Activated naive CD4-positive, alpha-beta T cell (primary cell): ENCODE results near the gene PDCD11.

Experiments
- DNase-seq, 4 experiments: peaks; one replicate each; lab custom pipeline; 2025; lab: John Stamatoyannopoulos, UW

Gene PDCD11

GRCh38 chr10:103417601-103418000, 21.2 kb downstream of the PDCD11 start:
- DNase-seq, result no peak

- no peak for DNase-seq
Observed at GRCh38 chr10:103419101-103419500, 22.7 kb downstream of the PDCD11 start.

DNA sequence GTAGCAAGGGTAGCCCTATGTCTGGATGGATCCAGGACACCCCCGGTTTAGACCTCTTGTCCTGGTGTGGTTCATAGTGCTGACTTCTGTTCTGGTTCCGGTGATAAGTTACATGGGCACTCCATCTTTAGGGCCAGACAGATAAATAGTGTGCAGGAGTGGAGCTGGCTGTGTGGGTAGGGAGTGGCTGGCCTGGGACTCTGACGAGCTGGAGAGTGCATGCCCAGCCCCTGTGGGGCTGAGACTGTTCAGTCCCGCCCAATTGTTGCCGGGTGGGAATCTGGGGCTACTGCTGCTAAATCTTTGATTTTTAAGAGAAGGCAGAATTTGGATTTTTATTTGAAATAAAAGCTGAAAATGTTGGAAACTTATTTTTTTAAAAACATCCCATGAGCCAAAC, 27.3 kb downstream of the PDCD11 start:
- DNase-seq, result no peak

DNA sequence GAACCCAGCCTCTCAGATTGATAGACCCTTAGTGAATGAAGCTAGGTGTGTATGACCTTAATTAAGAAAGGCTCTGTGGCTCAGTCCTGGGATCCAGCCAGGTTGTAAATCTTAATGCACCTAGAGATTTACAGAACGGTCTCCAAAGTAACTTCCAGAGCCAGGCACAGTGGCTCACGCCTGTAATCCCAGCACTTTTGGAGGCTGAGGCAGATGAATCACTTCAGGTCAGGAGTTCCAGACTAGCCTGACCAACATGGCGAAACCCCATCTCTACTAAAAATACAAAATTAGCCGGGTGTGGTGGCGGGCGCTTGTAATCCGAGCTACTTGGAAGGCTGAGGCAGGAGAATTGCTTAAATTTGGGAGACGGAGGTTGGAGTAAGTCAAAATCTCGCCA, 31.4 kb downstream of the PDCD11 start:
- DNase-seq, result no peak

DNA sequence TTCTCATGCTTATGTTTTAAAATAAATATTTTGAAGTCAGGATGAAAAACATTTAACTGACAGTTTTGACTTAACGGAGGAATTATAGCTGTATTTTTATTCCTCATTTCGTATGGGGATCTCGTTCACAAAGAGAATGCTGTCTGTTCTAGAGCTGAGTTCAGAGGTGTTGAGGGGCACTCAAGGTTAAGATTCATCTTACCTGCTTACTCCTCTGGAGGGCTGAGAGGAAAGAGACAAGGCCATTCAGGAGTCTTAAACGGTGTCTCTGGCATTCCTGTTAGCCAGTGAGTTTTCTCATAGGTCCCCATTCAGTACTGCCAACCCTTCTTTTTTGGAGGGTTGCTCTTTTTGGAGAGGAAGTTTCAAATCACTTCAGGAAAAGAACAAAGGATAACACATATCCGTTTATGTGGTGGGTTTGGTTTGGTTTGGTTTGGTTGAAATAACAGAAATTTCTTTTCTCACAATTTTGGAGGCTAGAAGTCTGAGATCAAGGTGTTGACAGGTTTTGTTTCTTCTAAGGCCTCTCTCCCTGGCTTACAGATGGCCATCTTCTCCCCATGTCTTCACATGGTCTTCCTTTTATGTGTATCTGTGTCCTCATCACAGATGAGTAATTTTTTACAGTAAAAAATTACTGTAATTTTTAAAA, 32.7 kb downstream of the PDCD11 start:
- no peak for DNase-seq

DNA sequence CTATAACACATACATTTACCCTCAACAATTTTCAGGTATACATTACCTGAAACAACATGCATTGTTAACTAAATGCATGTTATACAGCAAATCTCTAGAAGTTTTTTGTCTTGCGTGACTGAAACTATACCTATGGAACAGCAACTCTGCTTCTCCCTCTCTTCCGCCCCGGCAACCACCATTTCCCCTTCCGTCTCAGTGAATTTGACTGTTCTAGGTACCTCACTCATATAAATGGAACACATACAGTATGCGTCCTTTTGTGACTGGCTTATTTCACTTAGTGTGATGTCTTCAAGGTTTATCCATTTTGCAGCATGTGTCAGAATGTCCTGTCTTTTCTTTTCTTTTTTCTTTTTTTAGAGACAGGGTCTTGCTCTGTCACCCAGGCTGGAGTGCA, 33.2 kb downstream of the PDCD11 start:
- peak in 1 of 4 experiments; percentile 10 for DNase-seq

DNA sequence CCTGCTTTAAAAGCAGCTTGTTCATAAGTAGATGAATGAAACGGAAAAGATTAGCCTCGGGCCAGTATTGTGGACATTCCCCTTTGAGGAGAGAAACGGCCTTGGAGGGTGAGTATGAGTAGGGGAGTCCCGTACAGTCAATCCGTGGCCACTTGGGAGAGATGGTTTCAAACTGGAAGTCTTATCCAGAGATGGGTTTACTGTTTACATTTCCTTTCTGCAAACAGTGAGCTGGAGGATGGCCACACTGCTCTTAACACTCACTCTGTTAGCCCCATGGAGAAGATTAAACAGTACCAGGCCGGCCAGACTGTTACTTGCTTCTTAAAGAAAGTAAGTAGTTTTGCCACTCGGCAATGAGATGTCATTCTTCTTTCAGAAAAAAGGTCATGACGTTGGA, 35.5 kb downstream of the PDCD11 start:
- DNase-seq, result no peak

DNA sequence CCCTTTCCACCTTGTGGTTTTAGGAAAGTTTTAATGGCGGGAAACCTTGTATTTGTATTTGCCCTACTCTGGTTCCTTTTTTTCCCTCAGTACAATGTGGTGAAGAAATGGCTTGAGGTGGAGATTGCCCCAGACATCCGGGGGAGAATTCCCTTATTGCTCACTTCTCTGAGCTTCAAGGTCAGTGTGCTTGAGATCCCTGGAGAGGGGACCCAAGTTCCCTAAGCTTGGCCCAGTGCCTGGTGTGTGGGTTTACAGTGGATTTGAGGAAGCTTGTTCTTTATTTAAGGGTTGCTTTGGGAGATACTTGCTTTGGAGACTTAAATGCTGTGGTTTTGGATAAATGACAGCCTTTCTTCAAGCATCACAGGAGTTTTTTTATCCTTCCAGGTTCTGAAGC, 37.4 kb downstream of the PDCD11 start:
- no peak for DNase-seq

DNA sequence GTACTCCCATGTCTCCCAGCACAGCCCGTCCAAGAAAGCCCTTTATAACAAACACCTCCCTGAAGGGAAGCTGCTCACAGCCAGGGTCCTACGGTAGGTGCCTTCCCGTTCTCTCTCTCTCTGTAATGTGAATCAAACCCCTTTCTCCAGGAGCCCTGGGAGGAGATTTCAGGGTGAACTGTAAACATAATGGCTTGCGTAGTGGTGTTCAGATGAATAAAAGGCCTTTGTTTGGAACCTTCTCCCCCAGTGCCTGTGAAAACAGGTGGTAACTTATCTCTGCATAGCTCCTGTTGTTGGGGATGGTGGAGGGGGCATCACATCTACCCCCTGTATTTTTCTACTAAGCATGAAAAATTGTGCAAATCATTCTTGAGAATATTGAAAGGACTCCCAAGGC, 43.4 kb downstream of the PDCD11 start:
- no peak for DNase-seq

DNA sequence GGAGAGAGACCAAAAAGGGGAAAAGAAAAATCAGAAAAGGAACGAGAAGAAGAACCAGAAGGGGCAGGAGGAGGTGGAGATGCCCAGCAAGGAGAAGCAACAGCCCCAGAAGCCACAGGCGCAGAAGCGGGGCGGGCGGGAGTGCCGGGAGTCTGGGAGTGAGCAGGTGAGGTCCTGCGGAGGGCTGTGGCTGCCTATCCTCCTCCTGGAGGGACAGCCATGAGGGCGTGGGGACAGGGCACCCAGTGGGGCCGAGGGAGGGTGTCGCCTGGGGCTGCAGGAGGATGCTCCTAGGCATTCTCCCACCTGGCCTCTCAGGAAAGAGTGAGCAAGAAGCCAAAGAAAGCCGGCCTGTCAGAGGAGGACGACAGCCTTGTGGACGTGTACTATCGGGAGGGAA, 44.0 kb downstream of the PDCD11 start:
- DNase-seq, result no peak

- DNase-seq, result no peak
Observed at GRCh38 chr10:103441206-103441605, 44.8 kb downstream of the PDCD11 start.

GRCh38 chr10:103441611-103442010, 45.2 kb downstream of the PDCD11 start:
- no peak for DNase-seq

GRCh38 chr10:103442031-103442461, 45.6 kb downstream of the PDCD11 start:
- no peak for DNase-seq

GRCh38 chr10:103443475-103444185, 47.2 kb downstream of the PDCD11 start:
- DNase-seq, result no peak

DNA sequence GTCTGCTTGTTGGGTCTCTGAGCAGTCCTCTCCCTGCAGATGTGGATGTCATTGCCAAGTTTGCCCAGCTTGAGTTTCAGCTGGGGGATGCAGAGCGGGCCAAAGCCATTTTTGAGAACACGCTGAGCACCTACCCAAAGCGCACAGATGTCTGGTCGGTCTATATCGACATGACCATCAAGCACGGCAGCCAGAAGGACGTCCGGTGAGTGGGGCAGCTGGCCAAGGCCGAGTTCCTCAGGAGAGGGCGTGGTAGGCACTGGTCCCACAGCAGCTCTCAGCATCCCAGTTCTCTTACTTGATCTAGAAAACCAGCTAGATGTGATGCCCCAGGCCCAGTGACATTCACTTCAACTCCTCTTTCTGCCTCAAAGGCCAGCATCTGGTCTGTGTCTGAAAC, 48.1 kb downstream of the PDCD11 start:
- DNase-seq, result no peak

DNA sequence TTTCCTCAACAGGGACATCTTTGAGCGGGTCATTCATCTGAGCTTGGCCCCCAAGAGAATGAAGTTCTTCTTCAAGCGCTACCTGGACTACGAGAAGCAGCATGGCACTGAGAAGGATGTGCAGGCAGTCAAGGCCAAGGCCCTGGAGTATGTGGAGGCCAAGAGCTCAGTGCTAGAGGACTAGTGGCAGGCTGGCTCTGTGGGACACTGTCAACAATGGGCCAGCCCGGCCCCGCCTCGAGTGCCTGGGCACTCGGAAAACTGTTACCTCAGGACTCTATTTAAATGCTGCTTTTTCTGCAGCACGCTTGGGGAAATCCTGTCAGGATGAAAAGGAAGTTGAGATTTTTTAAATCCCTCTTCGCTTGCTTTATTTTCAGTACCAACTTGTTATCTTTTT, 48.9 kb downstream of the PDCD11 start:
- no peak for DNase-seq

GRCh38 chr10:103445767-103446567, 49.5 kb downstream of the PDCD11 start:
- no peak for DNase-seq

DNA sequence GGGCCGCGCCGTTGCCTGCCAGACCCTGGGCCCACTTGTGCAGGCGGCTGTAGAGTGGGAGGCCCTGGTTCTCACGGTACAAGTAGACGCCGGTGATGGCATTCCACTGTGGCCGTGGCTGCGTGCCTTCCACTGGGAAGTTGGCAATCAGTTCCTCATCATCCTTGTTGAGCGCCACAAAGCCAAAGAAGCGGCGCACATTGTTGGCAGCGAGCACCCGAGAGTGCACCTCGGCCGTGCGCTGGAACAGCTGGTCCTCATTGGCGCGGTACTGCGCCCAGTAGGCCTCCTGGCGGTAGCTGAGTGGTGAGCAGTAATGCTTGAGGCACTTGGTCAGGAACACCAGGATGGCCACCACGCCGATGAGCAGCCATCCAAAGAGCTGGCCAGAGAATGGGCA, 50.8 kb downstream of the PDCD11 start:
- DNase-seq, result no peak

GRCh38 chr10:103448746-103449145, 52.3 kb downstream of the PDCD11 start:
- no peak for DNase-seq

GRCh38 chr10:103449208-103450144, 53.0 kb downstream of the PDCD11 start:
- DNase-seq, result no peak

- no peak for DNase-seq
Observed at GRCh38 chr10:103450201-103450695, 53.8 kb downstream of the PDCD11 start.
